Measurements from ENCODE around the gene BAG2.

The BAG2 gene

DNA sequence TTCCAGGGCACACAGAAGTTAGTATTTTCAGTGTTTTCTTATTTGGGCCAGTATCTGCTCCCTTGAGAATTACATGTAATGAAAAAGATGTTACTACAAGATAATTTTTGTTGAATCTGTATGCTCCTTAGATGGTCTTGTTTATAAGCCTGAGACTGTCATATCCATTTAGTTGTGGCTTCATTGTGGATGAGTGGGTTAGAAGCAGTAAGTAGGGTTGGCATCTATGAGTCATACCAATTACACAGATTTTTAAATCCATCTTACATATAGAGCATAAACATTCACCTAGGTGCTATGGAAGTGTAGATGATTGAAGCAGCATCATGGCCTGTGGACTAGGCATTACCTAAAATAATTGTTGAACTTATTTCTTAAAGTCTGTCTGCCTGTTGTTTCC lies 13.5 kb upstream of the BAG2 start:
- TF ChIP-seq CTCF (conservative IDR thresholded peaks at IDR 0.05; ENCODE audit: low read depth, low read length): no peak
- H3K4me3 ChIP-seq (ENCODE audit: low read length): no peak overlapping the region
- no peak for DNase-seq (ENCODE audit: low read depth)

- no peak for TF ChIP-seq CTCF (conservative IDR thresholded peaks at IDR 0.05; ENCODE audit: low read depth, low read length)
- H3K4me3 ChIP-seq (ENCODE audit: low read length): no peak overlapping the region
- DNase-seq (ENCODE audit: low read depth): no peak
These were observed 13.0 kb upstream of the BAG2 start for GRCh38 chr6:57159127-57159526.

GRCh38 chr6:57162028-57162427 lies 10.1 kb upstream of the BAG2 start:
- TF ChIP-seq CTCF (conservative IDR thresholded peaks at IDR 0.05; ENCODE audit: low read depth, low read length): no peak
- H3K4me3 ChIP-seq (ENCODE audit: low read length): no peak overlapping the region
- DNase-seq (ENCODE audit: low read depth): no peak

DNA sequence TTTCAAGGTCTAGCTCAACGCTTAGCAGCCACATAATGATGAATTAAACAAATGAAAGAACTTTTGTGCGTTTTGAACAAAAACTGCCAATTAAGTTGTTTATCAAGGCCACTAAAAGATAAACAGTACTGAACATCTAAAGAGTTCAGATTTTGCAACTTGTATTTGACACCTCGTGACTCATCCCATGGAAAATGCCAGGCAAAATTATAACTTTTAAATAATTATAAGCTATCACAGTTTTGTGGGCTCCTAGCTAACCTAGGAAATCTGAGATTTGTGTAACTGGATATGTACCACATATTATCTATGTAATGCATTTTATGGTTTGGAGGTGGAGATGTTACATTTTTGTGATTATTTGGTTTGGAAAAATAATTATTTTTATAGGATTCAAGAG lies 9.6 kb upstream of the BAG2 start:
- TF ChIP-seq CTCF (conservative IDR thresholded peaks at IDR 0.05; ENCODE audit: low read depth, low read length): no peak
- no peak overlapping the region for H3K4me3 ChIP-seq (ENCODE audit: low read length)
- DNase-seq (ENCODE audit: low read depth): no peak

DNA sequence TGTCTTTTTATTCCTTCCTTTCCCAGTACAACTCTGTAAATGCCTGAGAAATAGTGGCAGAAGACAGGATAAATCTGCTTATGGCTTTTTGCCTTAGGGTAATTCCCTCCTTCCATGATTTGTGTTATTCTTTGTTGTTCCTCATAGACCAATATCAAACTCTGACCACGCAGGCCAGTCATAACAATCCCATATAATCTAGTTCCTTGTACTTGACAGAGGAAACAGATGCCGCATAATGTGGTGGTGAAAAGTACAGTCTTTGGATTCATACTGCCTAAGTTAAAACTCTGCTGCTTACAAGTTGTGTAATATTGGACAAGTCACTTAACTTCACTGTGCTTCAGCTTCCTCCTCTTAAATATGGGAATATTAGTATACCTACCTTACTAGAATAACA lies 8.2 kb upstream of the BAG2 start:
- no peak for DNase-seq (ENCODE audit: low read depth)
- TF ChIP-seq CTCF (conservative IDR thresholded peaks at IDR 0.05; ENCODE audit: low read depth, low read length): no peak
- no peak overlapping the region for H3K4me3 ChIP-seq (ENCODE audit: low read length)

GRCh38 chr6:57165080-57165479 lies 7.0 kb upstream of the BAG2 start:
- no peak for DNase-seq (ENCODE audit: low read depth)
- TF ChIP-seq CTCF (conservative IDR thresholded peaks at IDR 0.05; ENCODE audit: low read depth, low read length): no peak
- no peak overlapping the region for H3K4me3 ChIP-seq (ENCODE audit: low read length)

DNA sequence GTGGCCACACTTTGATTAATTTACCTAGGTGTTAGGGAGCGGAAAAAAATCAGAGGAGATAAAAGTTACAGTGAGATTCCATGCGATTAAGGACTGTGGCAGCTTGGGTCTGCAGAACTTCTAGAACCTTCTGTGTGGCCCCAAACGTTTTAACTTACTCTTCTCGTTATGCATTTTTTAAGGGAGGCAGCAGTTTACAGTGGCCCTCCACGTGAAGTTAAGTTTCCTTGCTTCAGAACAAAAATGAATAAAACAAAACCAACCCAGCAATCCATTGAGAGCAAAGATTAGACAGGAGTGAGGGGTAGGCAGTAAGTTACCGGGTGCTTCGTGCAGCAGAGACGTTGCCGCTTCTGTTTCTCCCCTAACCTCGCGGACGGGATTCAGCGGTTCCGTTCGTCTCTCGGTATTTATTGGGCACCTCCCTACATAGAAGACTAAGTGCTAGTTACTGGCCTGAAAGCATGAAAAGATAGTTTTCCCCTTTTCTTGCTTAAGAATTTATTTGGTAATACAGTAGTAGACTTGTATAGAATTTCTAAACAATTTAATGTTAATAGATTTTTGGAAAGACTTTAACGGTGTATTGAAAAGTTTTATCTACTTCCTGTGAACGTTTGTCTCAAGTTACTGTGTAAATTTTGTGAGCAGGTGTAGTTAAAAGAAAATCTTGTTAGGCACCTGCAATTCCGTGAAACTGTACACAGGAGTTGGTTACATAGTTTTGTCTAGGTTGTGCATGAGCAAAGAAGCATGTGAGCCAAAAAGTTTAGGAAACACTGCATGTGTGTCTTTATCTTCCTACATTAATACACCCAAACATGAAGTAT lies 1.1 kb downstream of the BAG2 start:
- no peak for TF ChIP-seq CTCF (conservative IDR thresholded peaks at IDR 0.05; ENCODE audit: low read depth, low read length)
- peak overlapping the region; percentile 77 for H3K4me3 ChIP-seq (ENCODE audit: low read length)
- DNase-seq (ENCODE audit: low read depth): no peak
